Tibial artery (tissue), 4 donors: ENCODE data around the gene PALLD.

Experiments
- DNase-seq, 2 donors: peaks; one replicate each; pipeline ENCODE4 v3.0.0-alpha.2; 2019
- H3K27ac ChIP-seq, 2 donors: fragments of 200-600 bp; sonication (generic) in 1 of 2; 1 replicate in 1 of 2; 2 replicates in 1 of 2; pipeline ENCODE4 v1.5.1; 2018 to 2019; ENCODE audit warnings: mild to moderate bottlenecking in 1 of 2
- H3K27me3 ChIP-seq, 2 donors: fragments of 200-600 bp; sonication (generic) in 1 of 2; one replicate each; pipeline versions ENCODE4 v1.5.1 to v1.6.0; 2016 to 2019
- H3K36me3 ChIP-seq, 3 donors: fragments of 200-600 bp; sonication (generic) in 2 of 3; one replicate each; pipeline ENCODE4 v1.5.1; 2016 to 2019; ENCODE audit warnings: mild to moderate bottlenecking in 2 of 3
- H3K4me1 ChIP-seq, 4 donors: fragments of 200-600 bp; sonication (generic) in 2 of 4; 1 replicate in 3 of 4; 2 replicates in 1 of 4; pipeline ENCODE4 v1.5.1; 2016 to 2019
- H3K4me3 ChIP-seq, 2 donors: fragments of 200-600 bp; sonication (generic) in 1 of 2; 1 replicate in 1 of 2; 2 replicates in 1 of 2; pipeline ENCODE4 v1.5.1; 2018 to 2019; ENCODE audit warnings: mild to moderate bottlenecking in 2 of 2
- H3K9me3 ChIP-seq, 3 donors: fragments of 200-600 bp; sonication (generic) in 1 of 3; one replicate each; pipeline ENCODE4 v1.5.1; 2016 to 2019
- CTCF ChIP-seq, 2 experiments: fragments of 200-600 bp in 1 of 2; fragments of 450-650 bp in 1 of 2; IDR thresholded peaks; one replicate each; pipeline ENCODE4 v1.5.1; 2017 to 2019; ENCODE audit warnings: antibody characterized with exemption in 2 of 2, mild to moderate bottlenecking in 1 of 2, moderate library complexity in 1 of 2
- intact Hi-C: fragments of 100-400 bp; cut with DNase I; formaldehyde crosslinking; loops from one replicate; pipeline ENCODE4 v1.15.0; 2023; ENCODE audit warnings: low total_unique reads

PALLD gene

DNA sequence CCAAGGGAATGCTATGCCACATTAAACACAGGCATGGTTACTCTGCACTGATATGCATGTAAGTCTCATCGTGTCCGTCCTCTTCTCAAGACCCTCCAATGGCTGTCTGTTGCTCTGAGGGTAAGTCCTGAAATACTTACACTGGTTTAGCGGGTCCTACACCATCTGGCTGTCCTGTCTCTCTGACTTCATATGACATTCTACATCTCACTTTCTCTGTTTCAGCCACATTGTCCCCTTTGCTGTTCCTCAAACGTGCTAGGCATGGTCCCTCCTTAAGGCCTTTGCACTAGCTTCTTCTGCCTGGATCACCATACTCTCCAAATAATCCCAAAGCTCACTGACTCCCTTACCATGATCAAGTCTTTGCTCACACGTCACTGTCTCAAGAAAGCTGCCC lies 131.4 kb downstream of the PALLD start:
- intact Hi-C loops = no loop called here
- Histone ChIP-seq H3K9me3 (no peaks in the 10 kb centered on the region), H3K27me3 (no peaks in the 10 kb centered on the region), H3K36me3 (no peaks in the 10 kb centered on the region), H3K27ac (no peak overlapping the region), H3K4me3 (no peak overlapping the region), H3K4me1 (peaks cover 0 to 16% (median 11%) of the 10 kb centered on the region in 4 donors)
- no peak for DNase-seq
- no peak for TF ChIP-seq CTCF (IDR thresholded peaks at IDR 0.05)

- peaks cover 0 to 29% (median 21%) of the 10 kb centered on the region in 4 donors for H3K4me1 ChIP-seq
- H3K9me3 ChIP-seq = no peaks in the 10 kb centered on the region
- H3K27me3 ChIP-seq = no peaks in the 10 kb centered on the region
- intact Hi-C loops = no loop called here
- no peak overlapping the region for H3K27ac ChIP-seq
- H3K36me3 ChIP-seq = no peaks in the 10 kb centered on the region
- no peak overlapping the region for H3K4me3 ChIP-seq
- no peak for DNase-seq
- no peak for TF ChIP-seq CTCF (IDR thresholded peaks at IDR 0.05)
Measured at GRCh38 chr4:168629566-168629965, 132.7 kb downstream of the PALLD start.

GRCh38 chr4:168630445-168631187 lies 133.8 kb downstream of the PALLD start:
- no peak for TF ChIP-seq CTCF (IDR thresholded peaks at IDR 0.05)
- peak overlapping the region; percentile 58 to 76 for H3K4me3 ChIP-seq
- no peaks in the 10 kb centered on the region for H3K36me3 ChIP-seq
- intact Hi-C loops = loop anchor here (5.0 to 10.0 kb wide), 2 partner anchors 43 to 214 kb away; no protein-coding TSS in a partner anchor
- H3K4me1 ChIP-seq = peaks cover 0 to 40% (median 30%) of the 10 kb centered on the region in 4 donors
- H3K9me3 ChIP-seq = no peaks in the 10 kb centered on the region
- DNase-seq = no peak
- peak overlapping the region; percentile 76 to 79 for H3K27ac ChIP-seq
- H3K27me3 ChIP-seq = no peaks in the 10 kb centered on the region

DNA sequence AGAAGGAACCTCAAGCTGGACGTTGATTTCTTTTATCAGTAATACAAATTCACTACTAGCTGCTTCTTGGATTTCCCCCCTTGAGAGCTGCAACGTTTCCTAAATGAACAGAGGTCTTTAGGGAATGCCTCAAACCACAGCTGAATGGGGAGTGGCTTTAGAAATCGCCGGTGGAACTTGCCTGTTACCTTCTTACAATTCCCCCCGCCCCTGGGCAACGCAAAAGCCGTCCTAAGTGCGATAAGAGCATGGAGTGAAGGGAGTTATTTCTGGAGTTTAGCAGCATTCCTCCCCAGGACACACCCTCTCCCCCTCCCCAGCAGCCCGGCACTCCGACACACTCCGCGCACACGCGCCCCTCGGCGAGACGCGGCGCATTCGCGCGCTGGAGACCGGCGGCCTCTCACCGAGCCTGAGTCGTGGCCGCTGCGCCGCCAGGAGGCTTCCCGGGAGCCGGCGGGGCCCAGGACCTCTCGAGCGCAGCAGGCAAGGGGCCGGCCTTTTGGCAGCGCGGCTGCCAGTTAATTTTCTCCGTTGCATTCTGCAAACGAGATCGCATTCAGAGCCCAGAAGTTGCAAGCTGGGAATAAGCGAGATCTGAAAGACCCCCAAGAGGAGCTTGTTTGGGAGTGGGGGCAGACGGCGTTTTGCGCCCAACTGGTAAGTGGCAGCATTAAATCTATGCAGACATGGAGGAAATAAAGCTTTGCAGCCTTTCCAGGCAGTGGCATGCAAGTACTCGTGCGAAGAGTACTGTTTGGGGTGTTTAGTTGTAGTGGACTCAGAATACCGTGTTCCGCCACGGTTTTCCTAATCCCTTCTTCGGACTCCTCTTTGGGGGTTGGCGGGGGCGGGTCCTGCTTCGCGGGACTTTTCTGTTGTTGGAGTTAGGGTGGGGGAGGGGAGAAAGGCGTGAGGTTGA lies 134.7 kb downstream of the PALLD start:
- H3K36me3 ChIP-seq = no peaks in the 10 kb centered on the region
- H3K9me3 ChIP-seq = no peaks in the 10 kb centered on the region
- TF ChIP-seq CTCF (IDR thresholded peaks at IDR 0.05) = peak; percentile 53 to 59
- intact Hi-C loops = loop anchor here (5.0 to 10.0 kb wide), 2 partner anchors 44 to 213 kb away; no protein-coding TSS in a partner anchor
- H3K4me3 ChIP-seq = peak overlapping the region; percentile 58 to 76
- no peaks in the 10 kb centered on the region for H3K27me3 ChIP-seq
- H3K4me1 ChIP-seq = peaks cover 0 to 48% (median 38%) of the 10 kb centered on the region in 4 donors
- H3K27ac ChIP-seq = peak overlapping the region; percentile 76 to 79
- DNase-seq = peak; percentile 43 to 77

- H3K27ac ChIP-seq = peak overlapping the region; percentile 76 to 79
- no peaks in the 10 kb centered on the region for H3K36me3 ChIP-seq
- no peaks in the 10 kb centered on the region for H3K27me3 ChIP-seq
- peak overlapping the region; percentile 58 to 76 for H3K4me3 ChIP-seq
- intact Hi-C loops = loop anchor here (5.0 to 10.0 kb wide), 2 partner anchors 45 to 212 kb away; no protein-coding TSS in a partner anchor
- peaks cover 0 to 57% (median 40%) of the 10 kb centered on the region in 4 donors for H3K4me1 ChIP-seq
- no peaks in the 10 kb centered on the region for H3K9me3 ChIP-seq
- no peak for TF ChIP-seq CTCF (IDR thresholded peaks at IDR 0.05)
- no peak for DNase-seq
Measured at GRCh38 chr4:168632301-168632725, 135.5 kb downstream of the PALLD start.
